GM12874 (cell line): Measurements from ENCODE around the gene ACO2.

Experiments
- TF ChIP-seq, protein P1 (sequence below): IDR thresholded peaks from 2 replicates; pipeline ENCODE4 v1.5.1; 2011; ENCODE audit warnings: low read depth, mild to moderate bottlenecking, control low read depth, low read length, moderate library complexity; ENCODE audit not compliant: insufficient read depth

Gene ACO2

DNA sequence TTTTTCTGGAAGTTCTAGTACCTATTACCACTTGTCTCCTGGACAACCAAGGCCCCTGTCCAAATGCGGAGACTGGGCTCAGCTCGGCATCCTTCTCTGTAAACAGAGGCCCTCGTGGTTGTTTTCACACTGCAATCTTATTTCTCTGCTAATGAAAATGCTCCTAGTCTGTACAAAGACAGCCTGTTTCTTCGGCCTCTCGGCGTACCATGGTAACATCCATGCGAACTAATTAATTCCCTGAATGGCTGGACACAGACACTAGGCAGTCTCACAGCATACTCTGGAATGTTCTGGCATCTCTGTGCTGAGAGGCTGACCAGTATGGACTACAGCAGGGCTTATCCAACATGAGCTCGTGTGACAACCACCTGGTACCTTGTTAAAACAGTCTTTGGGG, 69.7 kb downstream of the ACO2 start:
- TF ChIP-seq, protein P1, sequence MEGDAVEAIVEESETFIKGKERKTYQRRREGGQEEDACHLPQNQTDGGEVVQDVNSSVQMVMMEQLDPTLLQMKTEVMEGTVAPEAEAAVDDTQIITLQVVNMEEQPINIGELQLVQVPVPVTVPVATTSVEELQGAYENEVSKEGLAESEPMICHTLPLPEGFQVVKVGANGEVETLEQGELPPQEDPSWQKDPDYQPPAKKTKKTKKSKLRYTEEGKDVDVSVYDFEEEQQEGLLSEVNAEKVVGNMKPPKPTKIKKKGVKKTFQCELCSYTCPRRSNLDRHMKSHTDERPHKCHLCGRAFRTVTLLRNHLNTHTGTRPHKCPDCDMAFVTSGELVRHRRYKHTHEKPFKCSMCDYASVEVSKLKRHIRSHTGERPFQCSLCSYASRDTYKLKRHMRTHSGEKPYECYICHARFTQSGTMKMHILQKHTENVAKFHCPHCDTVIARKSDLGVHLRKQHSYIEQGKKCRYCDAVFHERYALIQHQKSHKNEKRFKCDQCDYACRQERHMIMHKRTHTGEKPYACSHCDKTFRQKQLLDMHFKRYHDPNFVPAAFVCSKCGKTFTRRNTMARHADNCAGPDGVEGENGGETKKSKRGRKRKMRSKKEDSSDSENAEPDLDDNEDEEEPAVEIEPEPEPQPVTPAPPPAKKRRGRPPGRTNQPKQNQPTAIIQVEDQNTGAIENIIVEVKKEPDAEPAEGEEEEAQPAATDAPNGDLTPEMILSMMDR = no peak

DNA sequence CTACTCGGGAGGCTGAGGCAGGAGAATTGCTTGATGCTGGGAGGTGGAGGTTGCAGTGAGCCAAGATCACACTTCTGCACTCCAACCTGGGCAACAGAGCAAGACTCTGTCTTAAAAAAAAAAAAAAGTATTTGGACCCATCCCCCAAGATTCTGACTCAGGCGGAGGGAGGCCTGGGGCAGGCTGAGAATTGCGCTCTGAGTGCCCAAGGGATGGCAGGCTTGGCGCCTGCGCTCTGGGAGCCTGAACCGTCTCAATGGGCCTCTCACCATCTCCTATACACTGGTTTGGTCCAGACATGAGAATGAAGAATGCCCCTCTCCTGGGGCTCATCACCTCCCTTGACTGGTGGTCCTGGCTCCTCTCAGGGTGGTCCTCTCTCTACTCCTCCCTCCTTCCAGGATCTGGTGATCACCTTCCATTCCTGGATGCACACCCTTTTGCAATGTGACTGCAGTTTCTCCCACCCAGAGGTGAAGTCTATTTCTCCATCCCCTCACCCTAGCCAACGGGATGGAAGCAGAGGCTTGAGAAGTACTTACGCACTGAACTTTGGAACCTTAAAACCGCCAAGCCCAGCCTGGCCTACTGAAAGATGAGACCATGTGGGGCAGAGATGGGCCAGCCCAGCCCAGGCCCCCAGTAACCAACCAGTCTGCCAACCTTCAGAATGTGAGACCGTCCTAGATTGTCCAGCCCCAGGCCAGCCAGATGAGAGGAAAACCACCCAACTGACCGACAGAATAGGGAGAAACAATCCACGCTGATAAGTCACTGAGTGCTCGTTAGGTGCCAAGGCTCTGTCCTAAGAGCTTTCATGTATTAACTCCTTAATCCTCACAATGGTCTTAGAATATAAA, 70.5 kb downstream of the ACO2 start:
- TF ChIP-seq, protein P1 = no peak

DNA sequence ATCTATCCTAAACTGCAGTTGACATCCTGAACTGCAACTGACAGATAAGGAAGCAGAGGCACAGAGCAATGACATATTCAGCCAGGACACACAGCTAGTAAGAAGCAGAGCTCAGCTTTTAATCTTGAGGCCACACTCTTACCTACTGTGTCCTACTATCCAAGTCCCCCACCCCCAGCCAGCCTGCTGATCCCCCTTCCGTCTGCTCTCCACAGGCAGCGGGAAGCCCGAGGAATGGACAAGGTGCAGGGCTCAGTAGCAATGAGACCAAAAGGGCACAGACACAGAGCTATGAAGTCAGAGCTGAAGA, 71.0 kb downstream of the ACO2 start:
- TF ChIP-seq, protein P1 = no peak

DNA sequence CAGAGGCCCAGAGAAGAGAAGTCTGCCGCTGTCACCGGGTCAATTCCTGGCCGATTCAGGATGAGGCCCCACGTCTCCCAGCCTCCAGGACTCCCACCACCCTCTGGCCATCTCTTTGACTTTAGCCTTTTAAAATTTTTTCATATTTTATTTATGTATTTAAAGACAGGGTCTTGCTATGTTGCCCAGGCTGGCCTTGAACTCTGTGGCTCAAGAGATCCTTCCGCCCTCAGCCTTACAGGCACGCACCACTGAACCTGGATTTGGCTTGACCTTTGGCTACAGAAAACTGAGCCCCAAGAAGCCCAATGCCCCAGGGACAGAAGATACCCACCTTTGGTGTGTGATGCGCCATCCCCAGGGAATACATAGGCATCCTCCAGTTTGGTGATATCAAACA, 71.4 kb downstream of the ACO2 start:
- TF ChIP-seq, protein P1 = no peak

DNA sequence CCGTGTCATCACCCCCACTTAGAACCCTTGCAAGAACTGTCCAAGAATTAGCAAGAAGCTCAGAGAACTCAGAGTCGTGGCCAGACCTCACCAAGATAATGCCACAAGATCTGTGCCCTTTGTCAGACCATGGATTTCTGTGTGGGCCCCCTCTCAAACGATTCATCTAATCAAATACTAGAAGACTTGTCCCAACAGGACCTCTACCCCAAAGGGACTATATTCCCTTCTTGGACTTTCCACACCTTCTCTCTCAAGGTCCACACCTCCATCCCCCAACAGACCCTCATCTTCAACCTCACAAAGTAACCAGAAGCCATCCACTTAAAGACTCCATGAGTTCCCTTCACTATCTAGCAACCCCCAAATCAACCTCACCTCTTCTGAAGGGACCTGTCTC, 72.6 kb downstream of the ACO2 start:
- TF ChIP-seq, protein P1 = no peak

DNA sequence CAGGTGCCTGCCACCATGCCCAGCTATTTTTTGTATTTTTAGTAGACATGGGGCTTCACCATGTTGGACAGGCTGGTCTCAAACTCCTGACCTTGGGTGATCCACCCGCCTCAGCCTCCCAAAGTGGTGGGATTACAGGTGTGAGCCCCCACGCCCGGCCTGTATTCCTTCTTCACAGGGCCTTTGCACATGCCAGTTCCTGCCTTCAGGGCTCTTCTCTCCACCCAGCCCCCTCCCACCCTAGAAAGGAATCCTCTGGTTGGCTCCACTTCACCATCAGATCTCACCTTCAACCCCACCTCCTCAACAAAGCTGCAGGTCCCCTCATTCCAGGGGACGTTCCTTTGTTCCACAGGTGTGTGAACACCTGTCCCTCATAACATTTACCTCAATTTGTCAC, 73.3 kb downstream of the ACO2 start:
- TF ChIP-seq, protein P1 = no peak

DNA sequence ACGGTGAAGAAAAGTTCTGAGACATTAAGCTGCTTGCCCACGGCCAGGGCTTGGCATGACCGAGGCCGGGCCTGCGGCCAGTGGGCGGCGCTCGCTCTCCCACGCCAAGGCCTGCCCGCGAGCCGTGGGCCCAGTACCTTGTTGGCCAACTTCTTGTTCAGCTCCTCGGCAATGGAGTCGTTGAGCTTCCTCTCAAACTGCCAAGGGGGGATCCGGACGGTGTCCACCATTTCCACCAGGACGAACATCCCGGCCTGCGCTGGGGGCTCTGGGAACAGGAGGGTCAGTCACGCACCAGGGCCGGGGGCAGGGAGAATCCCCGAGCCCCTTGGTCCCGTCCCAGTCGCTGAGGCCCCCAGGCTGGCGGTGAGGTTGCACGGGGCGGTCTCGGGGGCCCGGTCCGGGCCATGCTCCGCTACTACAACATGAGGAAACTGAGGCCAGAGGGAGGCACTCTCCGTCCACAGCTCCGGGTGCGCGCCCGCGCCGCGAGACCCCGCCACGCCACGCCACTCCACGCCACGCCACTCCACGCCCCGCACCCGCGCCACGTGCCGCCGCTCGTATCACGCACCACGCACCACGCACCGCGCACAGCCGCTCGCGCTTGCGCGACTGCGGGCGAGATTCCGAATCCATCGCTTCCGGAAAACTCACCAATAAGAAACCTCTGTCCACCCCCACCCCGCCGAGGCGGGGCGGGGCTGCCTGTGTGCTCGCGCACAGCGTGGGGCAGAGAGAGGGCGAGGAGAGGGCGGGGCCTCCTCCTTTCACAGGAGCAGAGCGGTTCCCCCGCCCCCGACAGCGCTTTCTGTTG, 75.1 kb downstream of the ACO2 start, which contains the start of gene POLR3H:
Gene POLR3H, minus strand, starts transcription at position 617 of the 817 bp plus-strand sequence. Its CDS starts 369 bp downstream, at position 248.
- TF ChIP-seq, protein P1 = peak; percentile 79
